ENCODE results near the gene MMEL1.
A peak's percentile ranks its signal among the peaks of the same experiment; 100 is the strongest.

Gene MMEL1

DNA sequence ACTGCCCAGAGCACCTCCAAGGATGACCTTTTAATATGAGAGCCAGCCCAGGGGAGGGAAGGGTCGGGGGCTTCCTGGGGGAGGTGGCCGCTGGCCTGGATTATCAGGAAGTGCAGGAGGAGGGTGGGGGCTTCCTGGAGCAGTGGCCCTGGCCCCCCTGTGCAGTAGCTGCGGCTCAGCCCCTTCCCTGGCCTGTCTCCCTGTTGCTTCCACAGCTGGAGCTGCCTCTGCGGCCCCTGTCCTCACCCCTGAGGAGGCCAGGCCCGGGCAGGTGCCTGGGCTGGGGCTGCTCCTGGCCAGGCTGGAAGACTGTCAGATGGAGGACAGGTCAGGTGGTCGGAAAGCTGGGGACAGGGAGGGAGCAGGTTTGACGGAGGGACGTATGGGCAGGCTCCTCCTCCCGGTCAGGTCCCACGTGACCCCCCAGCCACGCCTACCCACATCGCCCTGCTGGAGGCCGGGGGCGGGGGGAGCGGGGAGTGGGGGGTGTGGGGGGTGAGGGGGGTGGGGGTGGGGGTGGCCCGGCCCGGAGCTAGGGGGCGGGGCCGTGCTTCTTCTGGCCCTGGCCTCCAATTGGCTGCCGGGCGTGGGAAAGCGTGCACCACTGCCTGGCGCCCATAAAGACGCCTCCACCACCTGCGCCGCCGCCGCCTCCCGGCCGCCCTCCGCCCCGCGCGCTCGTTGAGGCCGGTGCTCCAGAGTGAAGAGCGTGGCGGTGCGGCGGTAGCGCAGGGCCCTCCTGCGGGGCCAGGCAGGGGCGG lies 86.9 kb downstream of the MMEL1 start:
- peak in 52 of 56 donors; percentile 19 to 88 (median 66) for DNase-seq

DNA sequence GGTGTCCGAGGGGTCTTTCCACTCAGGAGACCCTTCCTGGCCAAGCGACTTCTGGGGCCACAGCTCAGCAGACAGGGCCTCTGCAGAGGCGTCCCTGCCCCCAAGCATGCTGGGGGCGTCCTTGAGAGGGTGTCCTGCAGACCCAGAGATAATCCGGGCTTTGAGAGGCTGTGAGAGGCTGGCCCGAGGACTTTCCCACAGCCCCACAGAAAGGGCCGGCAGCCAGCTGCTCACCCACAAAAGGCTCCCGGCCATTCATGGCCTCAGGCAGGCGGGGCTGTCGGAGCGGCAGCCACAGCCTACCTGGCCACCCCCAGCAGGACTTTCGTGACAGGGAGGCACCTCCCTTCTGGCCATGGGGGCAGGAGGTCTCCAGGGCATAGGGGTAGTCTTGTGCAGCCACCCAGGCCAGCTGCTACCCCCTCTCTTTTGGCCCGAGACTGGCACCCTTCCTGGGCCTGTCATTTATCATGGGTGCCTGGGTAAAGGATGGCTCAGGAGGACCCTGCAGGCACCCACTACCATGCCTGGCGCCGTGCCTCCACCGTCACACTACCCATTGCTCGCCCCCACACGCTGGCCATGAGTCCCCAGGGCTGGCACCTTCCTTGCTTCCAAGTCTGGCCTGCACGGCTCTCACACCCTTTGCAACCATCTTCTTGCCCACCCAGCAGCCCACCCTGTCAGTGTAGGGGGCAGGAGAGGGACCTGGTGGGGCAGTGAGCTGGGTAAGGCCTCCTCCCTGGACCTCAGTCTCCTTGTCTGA lies 87.8 kb downstream of the MMEL1 start:
- DNase-seq = peak in 22 of 56 donors; percentile 16 to 63 (median 44)

DNA sequence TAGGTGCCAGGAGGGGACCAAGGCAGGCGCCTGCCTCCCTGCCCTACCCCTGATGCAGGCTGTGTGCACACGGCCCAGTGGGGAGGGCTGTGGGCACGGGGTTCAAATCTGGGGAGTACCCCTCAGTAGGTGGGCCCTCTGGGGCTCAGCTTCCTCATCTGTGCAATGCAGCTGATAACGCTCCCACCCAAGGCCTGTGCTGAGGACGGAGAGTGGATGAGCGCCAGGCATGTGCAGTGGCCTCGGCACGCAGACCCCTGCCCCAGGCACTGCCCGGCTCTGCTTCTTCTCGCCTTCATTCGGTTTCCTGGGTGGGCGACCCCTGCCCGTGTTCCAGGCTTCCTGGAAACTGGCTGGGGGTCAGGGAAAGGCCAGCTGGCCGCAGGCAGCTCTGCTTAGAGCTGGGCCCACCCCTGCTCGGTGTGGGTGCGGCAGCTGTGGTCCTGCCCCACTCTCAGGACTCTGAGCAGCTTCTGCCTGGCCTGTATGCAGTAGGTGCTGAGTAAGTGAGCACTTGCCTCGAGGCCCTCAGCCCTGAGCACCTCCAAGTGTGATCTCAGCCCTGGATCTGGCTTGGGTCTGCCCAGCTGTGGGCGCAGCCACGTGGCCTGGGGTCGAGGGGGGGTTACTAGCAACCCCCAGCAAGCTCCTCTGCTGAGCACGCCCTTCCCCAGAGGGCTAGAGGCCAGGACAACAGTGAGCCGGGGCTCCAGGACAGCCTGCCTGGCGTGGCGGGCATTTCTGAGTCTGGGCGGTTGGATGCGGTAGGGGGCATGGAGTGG lies 88.5 kb downstream of the MMEL1 start:
- peak in 24 of 56 donors; percentile 16 to 56 (median 38) for DNase-seq

DNA sequence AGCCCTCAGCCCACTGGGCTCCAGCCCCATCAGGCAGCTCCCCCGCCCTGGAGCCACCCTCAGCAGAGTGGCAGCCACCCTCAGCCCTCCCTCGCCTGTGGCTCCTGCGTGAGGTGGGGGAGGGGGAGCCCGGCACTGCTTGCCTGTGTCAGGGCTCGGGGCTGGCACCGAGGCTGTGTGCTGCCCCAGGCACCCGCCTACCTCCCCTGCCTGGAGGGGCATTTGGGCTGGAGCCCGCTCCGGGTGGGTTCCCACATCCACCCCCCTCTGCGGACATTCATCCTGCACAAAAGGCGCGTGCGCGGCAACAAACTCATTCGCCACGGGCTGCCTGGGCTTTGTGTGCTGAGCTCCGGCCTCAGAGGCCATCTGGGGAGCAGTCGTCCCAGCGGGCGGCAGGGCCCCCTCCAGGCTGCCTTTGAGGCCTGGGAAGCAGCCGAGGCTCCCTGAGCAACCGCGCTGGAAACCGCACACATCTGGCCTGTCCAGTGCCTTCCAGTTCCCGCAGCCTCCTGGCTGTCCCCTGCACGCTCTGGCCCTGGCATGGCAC lies 89.2 kb downstream of the MMEL1 start:
- DNase-seq = peak in 47 of 56 donors; percentile 8 to 84 (median 62)

DNA sequence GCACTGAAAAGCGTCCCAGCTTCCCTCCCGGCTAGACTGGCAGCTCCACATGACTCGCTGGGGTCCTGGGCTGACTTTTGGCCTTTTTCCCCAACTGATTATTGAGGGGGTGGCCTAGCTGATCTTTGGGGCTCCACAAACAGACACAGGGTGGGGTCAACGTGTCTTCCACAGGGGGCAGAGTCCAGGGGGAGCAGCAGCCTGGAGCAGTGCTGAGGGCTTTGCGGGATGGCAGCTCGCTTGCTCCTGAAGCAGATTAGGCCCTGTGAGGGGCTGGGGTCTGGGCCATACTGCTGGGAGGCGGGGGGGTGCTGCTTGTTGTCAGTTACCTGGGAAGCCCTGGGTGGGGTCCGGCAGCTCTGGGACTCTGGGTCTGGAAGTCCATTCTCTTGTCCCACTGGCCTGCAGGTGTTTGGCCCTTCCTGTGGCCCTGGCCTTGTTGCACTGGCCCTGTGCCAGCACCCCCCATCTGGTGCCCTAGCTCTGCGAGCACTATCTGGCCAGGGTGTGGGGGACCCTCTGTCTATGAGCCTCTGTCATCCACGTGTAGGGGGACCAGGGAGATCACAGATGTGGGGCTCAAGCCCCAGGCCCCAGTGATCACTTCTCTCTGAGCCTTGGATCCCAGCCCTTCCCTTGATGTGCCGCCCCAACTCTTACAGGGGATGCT lies 90.4 kb downstream of the MMEL1 start:
- no peak for DNase-seq

DNA sequence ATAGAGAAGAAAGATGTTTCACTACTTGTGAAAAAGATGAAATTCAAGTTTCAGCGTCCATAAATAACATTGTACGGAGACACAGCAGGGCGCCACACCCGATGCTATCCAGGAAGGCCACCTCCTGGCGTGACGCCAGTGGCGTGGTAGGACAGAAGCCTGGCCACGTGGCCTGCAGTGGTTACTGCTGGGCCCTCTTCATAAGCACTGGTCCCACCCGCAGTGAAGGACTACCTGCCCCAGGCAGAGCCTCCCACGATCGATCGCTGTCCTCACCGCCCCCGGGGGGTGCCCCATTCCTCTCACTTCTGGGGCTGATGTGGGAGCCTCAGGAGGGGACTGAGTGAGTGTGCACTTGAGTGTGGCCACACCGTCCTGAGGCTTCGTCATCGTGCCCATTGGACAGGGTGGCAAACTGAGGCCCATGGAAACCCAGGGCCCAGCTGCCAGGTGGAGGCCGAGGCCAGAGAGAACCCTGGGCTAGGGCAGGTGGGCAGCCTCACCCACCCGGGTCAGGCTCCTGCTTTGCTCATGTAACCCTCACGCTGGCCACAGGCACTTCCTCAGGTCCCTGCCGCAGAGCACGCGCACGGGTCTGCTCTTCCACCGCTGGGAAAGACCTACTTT lies 91.1 kb downstream of the MMEL1 start:
- no peak for DNase-seq

DNA sequence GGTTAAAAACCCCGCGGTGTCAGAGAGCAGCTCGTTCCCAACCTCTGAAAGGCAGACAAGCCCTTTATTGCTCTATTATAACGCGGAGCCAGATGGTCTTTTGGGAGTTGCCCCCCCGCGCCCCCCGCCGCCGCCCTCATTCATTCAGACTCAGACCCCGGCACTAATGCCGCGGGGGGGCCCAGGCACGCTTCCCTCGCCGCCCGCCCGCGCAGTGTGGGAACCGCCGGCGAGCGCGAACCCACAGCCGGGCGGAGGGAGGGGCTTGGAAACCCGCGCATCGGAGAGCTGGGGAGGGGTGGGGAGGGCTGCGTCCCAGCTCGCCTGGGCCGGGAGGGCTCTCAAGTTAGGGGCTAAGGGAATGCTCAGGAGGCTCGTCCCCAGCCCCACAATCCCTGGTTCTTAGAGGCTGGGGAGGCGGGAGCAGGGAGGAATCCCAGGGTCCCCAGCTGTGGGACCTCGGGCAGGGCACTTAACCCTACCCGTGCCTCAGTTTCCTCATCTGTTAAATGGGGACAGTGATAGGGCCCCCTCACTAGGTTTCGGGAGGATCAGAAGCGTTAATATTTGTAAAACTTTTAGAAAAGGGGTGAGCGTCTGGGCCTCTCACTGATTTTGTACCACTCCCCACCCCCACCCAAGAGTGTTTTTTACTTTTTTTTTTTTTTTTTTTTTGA lies 91.9 kb downstream of the MMEL1 start:
- peak in 9 of 56 donors; percentile 9 to 47 (median 27) for DNase-seq

Measured in nucleus accumbens (tissue), 56 donors.